IPS-20b (cell line): Measurements from ENCODE around the gene NUCB2.

ENCODE experiments used
- H3K27ac ChIP-seq: one replicate; pipeline ENCODE4 v1.5.1; 2013; ENCODE audit warnings: low read length
- H3K27me3 ChIP-seq: 2 replicates; pipeline ENCODE4 v1.6.1; 2013; ENCODE audit warnings: mild to moderate bottlenecking, low read length, inconsistent platforms; ENCODE audit not compliant: insufficient read depth
- H3K36me3 ChIP-seq: 2 replicates; pipeline ENCODE4 v1.6.1; 2013; ENCODE audit warnings: low read depth, mild to moderate bottlenecking, inconsistent platforms, low read length, moderate library complexity; ENCODE audit not compliant: insufficient read depth
- H3K4me1 ChIP-seq: 2 replicates; pipeline ENCODE4 v1.6.1; 2013; ENCODE audit warnings: mild to moderate bottlenecking, control low read depth, inconsistent platforms, low read length, moderate library complexity; ENCODE audit not compliant: insufficient read depth
- H3K4me3 ChIP-seq: 2 replicates; pipeline ENCODE4 v1.5.1; 2013; ENCODE audit warnings: mild to moderate bottlenecking, low read length, inconsistent platforms
- H3K9ac ChIP-seq: 2 replicates; pipeline ENCODE4 v1.6.1; 2013; ENCODE audit warnings: low read depth, mild to moderate bottlenecking, inconsistent platforms, low read length, moderate library complexity
- H3K9me3 ChIP-seq: 2 replicates; pipeline ENCODE4 v1.6.1; 2013; ENCODE audit warnings: mild to moderate bottlenecking, low read depth, low read length, inconsistent platforms; ENCODE audit not compliant: insufficient read depth

The NUCB2 gene

DNA sequence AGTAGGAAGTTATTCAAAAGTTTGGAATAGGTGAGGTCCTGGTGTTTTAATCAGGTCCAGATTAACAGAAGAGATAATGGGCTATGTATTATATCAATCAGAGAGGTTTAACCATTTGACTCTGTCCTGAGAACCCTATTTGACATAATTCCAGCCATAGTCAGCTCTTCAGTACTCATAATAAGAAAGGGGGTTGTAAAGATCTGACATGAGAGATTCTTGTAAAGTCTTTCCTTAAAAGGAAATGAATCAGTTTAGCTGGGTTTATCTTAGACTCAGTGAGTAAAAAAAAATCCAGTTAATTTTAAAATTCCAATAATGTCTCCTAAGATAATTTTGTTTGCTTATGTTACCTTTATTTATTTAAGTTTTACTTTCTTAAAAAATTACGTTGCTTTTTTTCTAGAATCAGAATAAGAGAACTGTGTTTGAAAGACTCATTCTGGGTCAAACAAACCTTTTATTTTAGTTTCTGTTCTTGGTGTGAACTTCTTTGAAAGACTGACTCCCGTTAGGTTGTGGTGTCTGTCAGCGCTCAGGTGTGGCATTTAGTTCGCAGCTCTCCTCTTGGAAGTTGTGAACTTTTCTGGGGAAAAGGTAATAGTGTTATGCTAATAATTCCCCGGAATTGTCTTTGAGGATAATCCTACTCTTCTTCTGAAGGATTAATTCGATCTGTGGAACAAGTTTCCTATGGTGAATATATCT is 20.5 kb downstream of the NUCB2 start:
- no peaks in the 10 kb centered on the region for H3K36me3 ChIP-seq
- H3K4me3 ChIP-seq: no peak overlapping the region
- no peak overlapping the region for H3K27ac ChIP-seq
- no peaks in the 10 kb centered on the region for H3K9me3 ChIP-seq
- no peaks in the 10 kb centered on the region for H3K27me3 ChIP-seq
- no peak overlapping the region for H3K9ac ChIP-seq
- no peaks in the 10 kb centered on the region for H3K4me1 ChIP-seq

DNA sequence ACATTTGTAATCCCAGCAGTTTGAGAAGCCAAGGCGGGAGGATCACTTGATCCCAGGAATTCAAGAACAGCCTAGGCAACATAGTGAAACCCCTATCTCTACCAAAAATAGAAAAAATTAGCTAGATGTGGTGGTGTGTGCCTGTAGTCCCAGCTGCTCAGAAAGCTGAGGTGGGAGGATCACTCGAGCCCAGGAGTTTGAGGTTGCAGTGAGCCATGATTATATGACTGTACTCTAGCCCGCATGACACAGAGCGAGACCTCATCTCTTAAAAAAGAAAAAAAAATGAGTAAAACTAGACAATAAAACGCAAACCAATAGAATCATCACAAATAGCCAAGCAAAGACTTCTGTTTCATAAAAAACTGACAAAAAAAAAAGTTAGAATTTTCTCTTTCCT is 21.8 kb downstream of the NUCB2 start:
- Histone ChIP-seq H3K36me3 (no peaks in the 10 kb centered on the region), H3K27ac (no peak overlapping the region), H3K9ac (no peak overlapping the region), H3K9me3 (no peaks in the 10 kb centered on the region), H3K27me3 (no peaks in the 10 kb centered on the region), H3K4me3 (no peak overlapping the region), H3K4me1 (no peaks in the 10 kb centered on the region)

GRCh38 chr11:17300372-17300771 is 23.8 kb downstream of the NUCB2 start:
- Histone ChIP-seq H3K4me1 (no peaks in the 10 kb centered on the region), H3K4me3 (no peak overlapping the region), H3K36me3 (no peaks in the 10 kb centered on the region), H3K9me3 (no peaks in the 10 kb centered on the region), H3K27me3 (no peaks in the 10 kb centered on the region), H3K27ac (no peak overlapping the region), H3K9ac (no peak overlapping the region)

DNA sequence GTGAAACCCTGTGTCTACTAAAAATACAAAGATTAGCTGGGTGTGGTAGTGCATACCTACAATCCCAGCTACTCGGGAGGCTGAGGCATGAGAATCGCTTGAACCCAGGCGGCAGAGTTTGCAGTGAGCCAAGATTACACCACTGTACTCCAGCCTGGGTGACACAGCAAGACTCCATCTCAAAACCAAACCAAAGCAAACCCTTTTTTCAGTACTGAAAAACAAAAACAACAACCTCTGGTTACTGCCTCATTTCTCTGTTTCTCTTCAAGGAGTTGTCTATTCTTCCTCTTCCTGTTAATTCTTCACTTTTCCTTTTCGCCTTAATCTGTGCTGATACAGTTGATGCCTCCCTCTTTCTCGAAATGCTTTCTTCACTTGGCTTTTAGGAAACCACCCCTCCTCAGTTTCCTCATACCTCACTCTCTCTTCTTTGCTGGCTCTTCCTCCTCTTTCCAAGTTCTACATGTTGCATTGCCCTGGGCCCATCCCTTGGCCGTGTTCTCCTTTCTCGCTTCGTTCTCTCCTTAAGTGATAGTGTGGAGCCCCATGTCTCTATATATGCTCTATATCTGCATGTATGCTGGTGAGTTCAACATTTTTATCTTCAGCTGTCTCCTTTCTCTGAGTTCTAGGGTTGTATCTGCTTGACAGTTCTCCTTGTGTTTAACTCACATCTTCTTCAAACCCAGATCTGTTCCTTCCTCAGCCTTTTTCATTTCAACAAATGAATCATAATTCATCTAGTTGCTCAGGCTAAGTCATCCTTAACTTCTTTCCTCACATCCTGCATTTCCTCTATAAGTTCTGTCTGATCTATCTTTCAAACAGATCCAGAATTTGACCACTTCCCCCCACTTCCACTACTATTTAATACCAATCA is 37.1 kb downstream of the NUCB2 start:
- no peak overlapping the region for H3K27ac ChIP-seq
- H3K4me3 ChIP-seq: no peak overlapping the region
- H3K4me1 ChIP-seq: no peaks in the 10 kb centered on the region
- H3K27me3 ChIP-seq: no peaks in the 10 kb centered on the region
- no peaks in the 10 kb centered on the region; the same call in 1 of the 2 replicates for H3K36me3 ChIP-seq
- H3K9ac ChIP-seq: no peak overlapping the region
- H3K9me3 ChIP-seq: no peaks in the 10 kb centered on the region

GRCh38 chr11:17314232-17314547 is 37.7 kb downstream of the NUCB2 start:
- Histone ChIP-seq H3K4me1 (no peaks in the 10 kb centered on the region), H3K27me3 (no peaks in the 10 kb centered on the region), H3K36me3 (no peaks in the 10 kb centered on the region; the same call in 1 of the 2 replicates), H3K4me3 (no peak overlapping the region), H3K9me3 (no peaks in the 10 kb centered on the region), H3K27ac (no peak overlapping the region), H3K9ac (no peak overlapping the region)

GRCh38 chr11:17314904-17315426 is 38.4 kb downstream of the NUCB2 start:
- no peak overlapping the region for H3K27ac ChIP-seq
- H3K4me3 ChIP-seq: no peak overlapping the region
- H3K9me3 ChIP-seq: no peaks in the 10 kb centered on the region
- H3K27me3 ChIP-seq: no peaks in the 10 kb centered on the region
- no peaks in the 10 kb centered on the region; the same call in 1 of the 2 replicates for H3K36me3 ChIP-seq
- H3K4me1 ChIP-seq: no peaks in the 10 kb centered on the region
- no peak overlapping the region for H3K9ac ChIP-seq

GRCh38 chr11:17328871-17329494 is 52.4 kb downstream of the NUCB2 start:
- Histone ChIP-seq H3K4me3 (no peak overlapping the region), H3K36me3 (no peaks in the 10 kb centered on the region), H3K4me1 (no peaks in the 10 kb centered on the region), H3K27ac (no peak overlapping the region), H3K9me3 (no peaks in the 10 kb centered on the region), H3K27me3 (no peaks in the 10 kb centered on the region), H3K9ac (no peak overlapping the region)

DNA sequence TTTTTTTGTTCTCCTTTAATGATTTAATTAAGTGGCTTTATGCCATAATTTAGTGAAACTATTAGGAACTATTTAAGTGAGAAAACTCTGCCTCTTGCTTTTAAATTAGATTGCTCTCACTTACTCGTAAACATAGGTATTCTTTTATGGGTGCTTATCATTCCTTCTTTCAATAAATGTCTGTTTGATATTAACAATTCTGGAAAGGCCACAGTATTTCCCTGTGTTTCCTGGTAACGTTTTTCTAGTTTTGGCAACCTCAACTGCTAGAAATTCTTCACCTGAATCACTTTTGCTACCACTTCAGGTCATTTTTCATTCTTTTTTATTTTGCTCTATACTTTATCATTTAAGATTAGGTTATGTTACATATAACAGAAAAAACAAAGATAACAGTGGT is 55.1 kb downstream of the NUCB2 start:
- Histone ChIP-seq H3K9ac (no peak overlapping the region), H3K9me3 (no peaks in the 10 kb centered on the region), H3K4me1 (no peaks in the 10 kb centered on the region), H3K36me3 (no peaks in the 10 kb centered on the region), H3K27me3 (no peaks in the 10 kb centered on the region), H3K4me3 (no peak overlapping the region), H3K27ac (no peak overlapping the region)

- Histone ChIP-seq H3K9me3 (no peaks in the 10 kb centered on the region), H3K4me3 (no peak overlapping the region), H3K4me1 (no peaks in the 10 kb centered on the region), H3K36me3 (no peaks in the 10 kb centered on the region), H3K27ac (no peak overlapping the region), H3K9ac (no peak overlapping the region), H3K27me3 (no peaks in the 10 kb centered on the region)
Observed at GRCh38 chr11:17333799-17334586, 57.5 kb downstream of the NUCB2 start.

DNA sequence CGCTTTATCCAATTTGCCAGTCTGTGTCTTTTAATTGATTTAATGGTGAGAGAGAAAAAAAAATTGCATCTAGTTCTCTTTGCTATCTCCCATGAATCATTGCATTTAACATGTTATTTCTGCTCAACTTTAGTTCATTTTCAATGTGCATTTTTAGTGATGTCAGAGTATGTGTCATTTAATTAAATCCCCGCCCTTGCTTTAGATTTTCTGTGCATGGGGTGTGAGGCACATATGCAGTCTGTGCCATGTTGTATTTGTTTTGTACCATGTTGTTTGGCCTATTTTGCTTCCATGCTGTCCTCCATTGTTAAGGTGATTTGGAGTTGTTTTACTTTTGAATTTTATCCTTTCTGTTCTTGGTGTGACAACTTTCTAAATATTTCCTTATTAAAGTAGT is 66.7 kb downstream of the NUCB2 start:
- H3K4me3 ChIP-seq: no peak overlapping the region
- H3K27me3 ChIP-seq: no peaks in the 10 kb centered on the region; the same call in 1 of the 2 replicates
- no peaks in the 10 kb centered on the region for H3K9me3 ChIP-seq
- H3K27ac ChIP-seq: no peak overlapping the region
- no peaks in the 10 kb centered on the region for H3K36me3 ChIP-seq
- H3K9ac ChIP-seq: no peak overlapping the region
- H3K4me1 ChIP-seq: 0 out of 2 replicates have a peak, but pooled peaks cover 4% of the 10 kb centered on the region

DNA sequence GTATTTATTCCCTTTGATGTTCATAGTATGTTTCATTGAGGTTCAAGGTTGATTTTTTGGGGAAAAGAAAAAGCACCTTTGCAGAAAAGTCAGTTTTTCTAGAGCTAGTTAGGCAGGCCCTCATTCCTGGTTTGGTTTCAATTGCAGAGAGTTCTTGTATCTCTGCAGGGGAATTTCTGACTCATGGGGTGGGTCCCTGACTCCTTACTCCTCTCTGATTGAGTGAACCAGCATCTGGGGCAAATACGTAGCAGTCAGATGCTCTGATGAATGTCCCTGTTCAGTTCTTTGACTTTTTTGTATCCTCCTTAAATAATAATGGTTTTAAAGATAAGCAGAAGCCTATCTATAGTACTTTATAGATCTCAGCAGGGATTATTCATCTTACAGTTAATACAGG is 67.4 kb downstream of the NUCB2 start:
- no peaks in the 10 kb centered on the region for H3K36me3 ChIP-seq
- H3K4me1 ChIP-seq: 0 out of 2 replicates have a peak, but pooled peaks cover 4% of the 10 kb centered on the region
- H3K9me3 ChIP-seq: no peaks in the 10 kb centered on the region
- no peak overlapping the region for H3K4me3 ChIP-seq
- no peak overlapping the region for H3K27ac ChIP-seq
- H3K9ac ChIP-seq: no peak overlapping the region
- peaks cover 2% of the 10 kb centered on the region for H3K27me3 ChIP-seq
